ENCODE results near the gene ABCG1.

Gene ABCG1

GRCh38 chr21:42255825-42256224 is 36.9 kb downstream of the ABCG1 start:
- Histone ChIP-seq H3K79me2 (ENCODE audit: low read length) (no peaks in the 10 kb centered on the region), H3K36me3 (replicated peaks; ENCODE audit: insufficient read depth, low read length) (no peaks in the 10 kb centered on the region), H3K9me2 (replicated peaks; ENCODE audit: insufficient read depth, low read length) (no peaks in the 10 kb centered on the region), H3K9ac (ENCODE audit: low read length) (no peak overlapping the region), H3F3A (ENCODE audit: insufficient read depth, low read length) (no peaks in the 10 kb centered on the region), H3K27me3 (replicated peaks; ENCODE audit: insufficient read depth, low read length) (peaks cover 76% of the 10 kb centered on the region), H3K4me1 (ENCODE audit: low read length) (no peaks in the 10 kb centered on the region), H4K20me1 (ENCODE audit: insufficient read depth, low read length) (no peaks in the 10 kb centered on the region), H3K4me3 (ENCODE audit: low read length) (no peak overlapping the region), H3K9me3 (replicated peaks; ENCODE audit: insufficient read depth, low read length) (no peaks in the 10 kb centered on the region), H3K4me2 (ENCODE audit: low read depth, low read length) (no peak overlapping the region), H3K27ac (ENCODE audit: low read length) (no peak overlapping the region), H2AFZ (ENCODE audit: low read length) (no peak overlapping the region)
- peak; percentile 21 for TF ChIP-seq CTCF (IDR thresholded peaks at IDR 0.05; ENCODE audit: low read length)
- no peak for TF ChIP-seq EZH2 (optimal IDR thresholded peaks at IDR 0.05; ENCODE audit: low read depth, low read length)
- no peak for TF ChIP-seq EZH2phosphoT487 (IDR thresholded peaks at IDR 0.05; ENCODE audit: low read length)
- DNase-seq, result no peak

- Histone ChIP-seq H3F3A (ENCODE audit: insufficient read depth, low read length) (no peaks in the 10 kb centered on the region), H3K27ac (ENCODE audit: low read length) (no peak overlapping the region), H3K9me2 (replicated peaks; ENCODE audit: insufficient read depth, low read length) (no peaks in the 10 kb centered on the region), H3K27me3 (replicated peaks; ENCODE audit: insufficient read depth, low read length) (peaks cover 75% of the 10 kb centered on the region), H2AFZ (ENCODE audit: low read length) (no peak overlapping the region), H3K79me2 (ENCODE audit: low read length) (no peaks in the 10 kb centered on the region), H3K9ac (ENCODE audit: low read length) (no peak overlapping the region), H4K20me1 (ENCODE audit: insufficient read depth, low read length) (no peaks in the 10 kb centered on the region), H3K4me2 (ENCODE audit: low read depth, low read length) (no peak overlapping the region), H3K4me1 (ENCODE audit: low read length) (no peaks in the 10 kb centered on the region), H3K9me3 (replicated peaks; ENCODE audit: insufficient read depth, low read length) (no peaks in the 10 kb centered on the region), H3K4me3 (ENCODE audit: low read length) (no peak overlapping the region), H3K36me3 (replicated peaks; ENCODE audit: insufficient read depth, low read length) (no peaks in the 10 kb centered on the region)
- no peak for DNase-seq
- TF ChIP-seq EZH2 (optimal IDR thresholded peaks at IDR 0.05; ENCODE audit: low read depth, low read length) (no peak), CTCF (IDR thresholded peaks at IDR 0.05; ENCODE audit: low read length) (no peak), EZH2phosphoT487 (IDR thresholded peaks at IDR 0.05; ENCODE audit: low read length) (no peak)
Observed at GRCh38 chr21:42256316-42256715, 37.4 kb downstream of the ABCG1 start.

- TF ChIP-seq EZH2 (optimal IDR thresholded peaks at IDR 0.05; ENCODE audit: low read depth, low read length) (no peak), EZH2phosphoT487 (IDR thresholded peaks at IDR 0.05; ENCODE audit: low read length) (no peak), CTCF (IDR thresholded peaks at IDR 0.05; ENCODE audit: low read length) (no peak)
- peaks cover 75% of the 10 kb centered on the region for H3K27me3 ChIP-seq (replicated peaks; ENCODE audit: insufficient read depth, low read length)
- H3K9ac ChIP-seq (ENCODE audit: low read length), result no peak overlapping the region
- H3K9me2 ChIP-seq (replicated peaks; ENCODE audit: insufficient read depth, low read length), result no peaks in the 10 kb centered on the region
- no peaks in the 10 kb centered on the region for H3K36me3 ChIP-seq (replicated peaks; ENCODE audit: insufficient read depth, low read length)
- H3K4me1 ChIP-seq (ENCODE audit: low read length), result no peaks in the 10 kb centered on the region
- no peak overlapping the region for H3K4me3 ChIP-seq (ENCODE audit: low read length)
- no peaks in the 10 kb centered on the region for H3K9me3 ChIP-seq (replicated peaks; ENCODE audit: insufficient read depth, low read length)
- H3F3A ChIP-seq (ENCODE audit: insufficient read depth, low read length), result no peaks in the 10 kb centered on the region
- H4K20me1 ChIP-seq (ENCODE audit: insufficient read depth, low read length), result no peaks in the 10 kb centered on the region
- no peak overlapping the region for H3K27ac ChIP-seq (ENCODE audit: low read length)
- no peak overlapping the region for H2AFZ ChIP-seq (ENCODE audit: low read length)
- DNase-seq, result no peak
- no peaks in the 10 kb centered on the region for H3K79me2 ChIP-seq (ENCODE audit: low read length)
- H3K4me2 ChIP-seq (ENCODE audit: low read depth, low read length), result no peak overlapping the region
Observed at GRCh38 chr21:42257091-42257765, 38.3 kb downstream of the ABCG1 start.
